AML-193 (cell line): ENCODE data around the gene BLM.
A peak's percentile ranks its signal among the peaks of the same experiment; 100 is the strongest.

ENCODE experiments used
- DNase-seq, 2 experiments: peaks; one replicate each; lab custom pipeline; 2025; lab: John Stamatoyannopoulos, UW

Gene BLM

GRCh38 chr15:90691982-90692773, 25.0 kb upstream of the BLM start:
- DNase-seq, result no peak

GRCh38 chr15:90694987-90695386, 22.2 kb upstream of the BLM start:
- DNase-seq, result no peak

GRCh38 chr15:90697175-90697574, 20.0 kb upstream of the BLM start:
- no peak for DNase-seq

GRCh38 chr15:90698629-90699028, 18.5 kb upstream of the BLM start:
- no peak for DNase-seq

- DNase-seq, result peak; percentile 91 to 94
Measured at GRCh38 chr15:90701048-90701447, 16.1 kb upstream of the BLM start.

GRCh38 chr15:90701880-90702630, 15.1 kb upstream of the BLM start:
- DNase-seq, result peak in 1 of 2 experiments; percentile 28

- DNase-seq, result no peak
Measured at GRCh38 chr15:90703455-90703854, 13.7 kb upstream of the BLM start.

- no peak for DNase-seq
Measured at GRCh38 chr15:90705212-90705611, 11.9 kb upstream of the BLM start.

GRCh38 chr15:90706394-90707327, 10.5 kb upstream of the BLM start:
- no peak for DNase-seq

- DNase-seq, result no peak
Measured at GRCh38 chr15:90707489-90707888, 9.7 kb upstream of the BLM start.

- DNase-seq, result no peak
Measured at GRCh38 chr15:90708516-90708915, 8.6 kb upstream of the BLM start.

- no peak for DNase-seq
Measured at GRCh38 chr15:90709278-90709677, 7.9 kb upstream of the BLM start.

GRCh38 chr15:90710436-90711027, 6.6 kb upstream of the BLM start:
- no peak for DNase-seq

- DNase-seq, result no peak
Measured at GRCh38 chr15:90711418-90711824, 5.7 kb upstream of the BLM start.

- DNase-seq, result no peak
Measured at GRCh38 chr15:90711842-90712241, 5.3 kb upstream of the BLM start.

- no peak for DNase-seq
Measured at GRCh38 chr15:90713081-90713480, 4.1 kb upstream of the BLM start.

- DNase-seq, result no peak
Measured at GRCh38 chr15:90716317-90716975, 700 bp upstream of the BLM start.

- no peak for DNase-seq
Measured at GRCh38 chr15:90718232-90718631, 1.1 kb downstream of the BLM start.

- no peak for DNase-seq
Measured at GRCh38 chr15:90720131-90720530, 3.0 kb downstream of the BLM start.

GRCh38 chr15:90729261-90729660, 12.1 kb downstream of the BLM start:
- peak in 1 of 2 experiments; percentile 10 for DNase-seq

GRCh38 chr15:90730290-90730689, 13.1 kb downstream of the BLM start:
- DNase-seq, result no peak
